HG03108 (cell line): ENCODE results near the gene RASA3.
A peak's percentile ranks its signal among the peaks of the same experiment; 100 is the strongest.
"Not testable (repeated sequence)": the region's sequence is repeated elsewhere in the genome, so short reads cannot be mapped to it uniquely, and the experiment has no call there.

ENCODE experiments used
- ATAC-seq: cut with Tn5 transposase; IDR thresholded peaks from one replicate; pipeline ENCODE4 v1.9.1; 2021; ENCODE audit warnings: moderate library complexity; ENCODE audit not compliant: unreplicated experiment

The RASA3 gene

DNA sequence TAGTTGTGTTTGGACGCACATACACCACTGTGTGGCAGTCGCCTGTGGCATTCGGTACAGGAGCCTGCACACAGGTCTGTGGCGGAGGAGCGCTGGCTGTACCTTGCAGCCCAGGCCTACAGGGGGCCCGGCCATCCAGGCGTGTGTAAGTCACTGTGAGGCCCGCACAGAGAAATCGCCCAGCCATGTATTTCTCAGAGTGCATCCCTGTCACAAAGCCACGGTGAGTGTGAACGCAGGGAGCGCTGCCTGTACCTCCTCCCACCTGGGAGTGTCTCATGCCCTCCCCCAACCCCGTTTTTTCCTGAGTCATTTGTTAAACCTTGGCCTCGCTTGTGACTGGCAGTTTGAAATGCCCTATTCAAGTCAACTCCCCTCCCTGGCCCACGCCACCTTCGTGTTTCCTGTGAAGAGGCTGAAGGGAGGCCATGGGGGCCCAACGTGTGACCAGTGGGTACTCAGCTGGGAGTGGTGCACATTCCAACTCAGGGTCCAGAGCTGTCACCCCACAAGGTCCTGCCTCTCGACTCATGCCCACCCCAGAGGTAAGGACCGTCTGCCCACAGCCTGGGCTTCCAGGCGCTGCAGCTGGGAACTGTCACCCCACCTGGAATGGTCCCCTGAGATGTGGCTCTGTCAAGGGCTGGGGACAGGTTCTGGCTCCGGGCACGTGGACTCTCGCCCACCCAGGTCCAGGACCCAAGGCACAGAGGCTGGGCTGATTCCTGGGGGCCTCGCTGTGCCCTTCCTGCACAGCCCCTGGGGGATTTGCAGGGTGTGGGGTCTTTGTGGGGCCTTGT is 11.6 kb upstream of the RASA3 start:
- peak; percentile 38 for ATAC-seq

DNA sequence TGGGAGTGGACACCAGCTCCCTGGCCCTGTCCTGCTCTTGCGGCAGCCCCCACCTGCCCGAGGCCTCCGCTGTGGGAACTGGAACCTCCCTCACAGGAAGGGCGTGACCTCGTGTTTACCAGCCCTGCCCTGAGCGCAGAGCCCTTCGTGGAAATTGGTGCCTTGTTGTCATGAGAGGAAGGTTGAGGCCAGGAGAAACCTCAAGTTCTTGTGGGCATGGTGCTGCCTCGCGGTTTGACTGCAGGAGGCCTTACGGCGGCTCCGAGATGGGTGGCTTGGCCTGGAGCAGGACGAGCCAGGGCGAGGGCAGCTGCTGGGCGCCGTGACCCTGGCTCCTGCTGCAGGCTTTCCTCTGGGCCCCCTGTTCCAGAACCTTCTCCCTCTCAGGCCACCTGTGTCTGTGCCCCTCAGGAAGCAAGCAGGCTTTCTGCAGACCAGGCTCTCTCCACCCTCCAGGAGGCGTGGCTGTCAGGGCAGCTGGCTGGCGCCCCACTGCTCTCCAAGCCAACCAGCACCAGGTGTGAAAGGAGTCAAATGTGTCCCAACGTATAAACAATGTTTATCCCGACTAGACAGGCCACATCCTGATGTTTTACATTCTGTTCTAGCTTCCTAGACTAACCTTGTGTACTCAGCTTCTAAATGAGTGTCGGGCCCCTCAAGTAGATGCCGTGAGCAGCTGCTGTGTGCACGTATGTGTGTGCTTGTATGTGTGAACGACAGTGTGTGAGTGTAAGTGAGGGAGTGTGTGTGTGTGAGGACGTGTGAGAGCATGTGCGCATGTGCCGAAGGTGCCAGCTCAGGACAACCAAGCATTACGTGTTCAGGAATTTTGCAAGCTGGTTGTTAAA is 10.4 kb upstream of the RASA3 start:
- ATAC-seq: no peak

DNA sequence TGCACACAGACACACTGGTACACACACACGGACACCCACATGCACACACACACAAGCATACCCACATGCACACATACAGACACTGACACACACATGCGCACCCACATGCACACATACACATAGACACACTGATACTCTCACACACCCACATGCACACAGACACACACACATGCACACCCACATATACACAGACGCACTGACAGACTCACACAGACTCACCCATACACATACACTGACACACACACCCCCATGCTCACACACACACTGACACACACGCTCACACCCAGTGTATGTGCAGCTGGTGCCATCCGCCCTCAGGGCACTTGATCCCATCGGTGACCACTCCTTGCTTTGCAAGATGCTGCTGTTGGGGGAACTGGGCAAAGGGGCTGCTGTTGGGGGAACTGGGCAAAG is 9.7 kb upstream of the RASA3 start:
- ATAC-seq: no peak

DNA sequence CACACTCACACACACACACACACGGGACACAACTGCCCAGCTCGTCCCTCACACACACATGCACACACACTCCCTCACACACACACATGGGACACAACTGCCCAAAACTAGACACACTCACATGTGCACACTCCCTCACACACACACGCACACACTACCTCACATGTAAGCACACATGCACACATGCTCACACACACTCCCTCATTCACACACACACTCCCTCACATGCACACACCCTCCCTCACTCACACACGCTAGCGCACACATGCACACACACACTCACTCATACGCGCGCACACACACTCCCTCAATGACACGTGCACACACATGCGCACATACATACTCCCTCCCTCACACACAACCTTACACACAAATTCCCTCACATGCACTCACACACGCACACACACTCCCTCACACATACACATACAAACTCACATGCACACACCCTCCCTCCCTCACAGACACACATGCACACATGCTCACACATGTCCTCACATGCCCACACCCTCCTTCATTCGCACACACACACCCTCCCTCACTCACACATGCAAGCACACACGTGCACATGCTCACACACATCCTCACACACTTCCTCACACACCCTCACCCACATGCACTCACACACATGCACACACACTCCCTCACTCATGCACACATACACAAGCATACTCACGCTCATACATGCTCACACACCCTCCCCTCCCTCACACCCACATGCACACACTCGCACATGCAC is 9.0 kb upstream of the RASA3 start:
- ATAC-seq: no peak

DNA sequence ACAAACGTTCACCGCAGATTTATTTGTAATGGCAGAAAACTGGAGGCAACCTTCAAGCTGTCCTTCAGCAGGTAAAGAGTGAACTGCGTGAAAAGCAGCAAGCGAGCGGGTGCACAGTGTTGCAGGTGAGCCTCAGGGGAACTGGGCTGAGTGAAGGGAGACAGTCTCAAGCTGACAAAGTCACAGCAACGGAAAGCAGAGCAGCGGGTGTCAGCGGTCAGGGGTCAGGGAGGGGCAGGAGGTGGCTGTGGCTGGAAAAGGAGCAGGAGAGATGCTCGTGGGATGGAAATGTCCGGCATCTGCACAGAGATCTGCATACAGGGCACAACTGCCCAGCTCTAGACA is 8.5 kb upstream of the RASA3 start:
- no peak for ATAC-seq

DNA sequence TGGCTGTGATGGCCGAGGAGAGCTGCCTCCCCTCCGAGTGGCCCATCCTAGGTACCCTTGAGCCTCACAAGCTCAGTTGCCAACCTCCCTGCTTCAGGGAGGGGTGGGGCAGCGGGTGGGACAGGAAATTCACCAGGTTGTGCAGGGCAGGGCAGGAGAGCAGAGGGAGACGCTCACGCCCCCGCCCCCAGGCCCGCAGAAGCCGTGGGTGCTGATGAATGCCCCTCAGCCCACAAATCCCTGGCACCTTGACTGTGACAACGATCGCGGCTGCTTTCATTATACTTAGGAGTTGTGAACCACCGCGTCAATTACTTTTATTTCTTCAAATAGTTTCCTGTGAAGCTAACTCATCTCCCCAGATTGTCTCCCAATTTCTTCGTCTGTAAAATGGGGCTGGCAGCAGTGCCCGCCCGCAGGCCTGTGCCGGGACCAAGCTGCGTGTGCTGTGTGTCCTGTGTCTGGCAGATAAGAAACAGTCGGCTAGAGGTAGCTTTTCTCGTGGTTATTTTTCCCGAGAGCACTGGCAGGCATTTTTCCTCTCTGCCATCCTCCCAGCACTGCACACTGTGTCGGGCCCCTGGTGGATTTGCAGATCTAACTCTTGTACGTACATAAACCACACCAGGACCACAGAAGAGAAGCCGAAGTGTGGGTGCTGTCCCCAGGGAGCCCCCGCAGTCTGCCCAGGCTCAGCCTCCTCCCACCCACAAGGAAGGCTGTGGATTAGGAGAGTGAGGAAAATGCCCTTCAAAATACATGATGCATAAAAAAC is 7.9 kb upstream of the RASA3 start:
- ATAC-seq: no peak

DNA sequence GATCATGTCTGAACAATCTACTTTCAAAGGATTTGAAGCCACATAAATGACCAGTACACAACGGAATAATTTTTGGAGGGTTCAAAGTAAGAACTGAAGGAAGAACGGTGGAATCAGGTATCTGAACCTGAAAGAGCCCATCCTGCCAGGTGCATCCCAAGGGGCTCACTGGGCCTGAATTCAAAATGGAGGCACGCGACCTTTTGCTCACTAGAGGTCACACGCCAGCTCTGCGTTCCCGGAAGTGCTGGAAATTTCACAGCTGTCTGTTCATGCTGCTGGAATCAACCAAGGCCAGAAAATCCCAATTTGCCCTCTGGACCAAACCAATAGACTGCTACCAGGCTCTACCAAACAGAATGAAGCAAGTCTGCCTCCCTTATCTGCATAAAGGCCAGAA is 4.2 kb upstream of the RASA3 start:
- no peak for ATAC-seq

DNA sequence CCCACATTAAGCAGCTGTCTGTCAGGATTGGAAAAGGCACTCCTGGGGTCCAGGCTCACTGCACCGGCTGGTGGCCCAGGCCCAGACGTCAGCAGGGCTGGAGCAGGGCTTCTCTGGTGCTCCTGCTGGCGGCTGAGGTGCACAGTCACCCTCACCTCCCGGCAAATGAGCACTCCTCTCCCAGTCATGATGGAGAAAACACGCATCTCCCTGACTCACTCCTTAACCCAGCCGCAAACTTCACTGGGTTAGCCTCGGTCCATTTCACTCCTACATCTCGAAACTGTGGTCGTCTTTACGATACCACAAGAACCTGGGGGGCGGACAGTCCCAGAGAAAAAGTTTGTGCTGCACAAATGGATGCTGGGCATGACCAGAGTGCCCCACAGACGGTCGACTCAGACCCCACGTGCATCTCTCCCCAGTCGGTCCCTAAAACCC is 3.3 kb upstream of the RASA3 start:
- no peak for ATAC-seq

DNA sequence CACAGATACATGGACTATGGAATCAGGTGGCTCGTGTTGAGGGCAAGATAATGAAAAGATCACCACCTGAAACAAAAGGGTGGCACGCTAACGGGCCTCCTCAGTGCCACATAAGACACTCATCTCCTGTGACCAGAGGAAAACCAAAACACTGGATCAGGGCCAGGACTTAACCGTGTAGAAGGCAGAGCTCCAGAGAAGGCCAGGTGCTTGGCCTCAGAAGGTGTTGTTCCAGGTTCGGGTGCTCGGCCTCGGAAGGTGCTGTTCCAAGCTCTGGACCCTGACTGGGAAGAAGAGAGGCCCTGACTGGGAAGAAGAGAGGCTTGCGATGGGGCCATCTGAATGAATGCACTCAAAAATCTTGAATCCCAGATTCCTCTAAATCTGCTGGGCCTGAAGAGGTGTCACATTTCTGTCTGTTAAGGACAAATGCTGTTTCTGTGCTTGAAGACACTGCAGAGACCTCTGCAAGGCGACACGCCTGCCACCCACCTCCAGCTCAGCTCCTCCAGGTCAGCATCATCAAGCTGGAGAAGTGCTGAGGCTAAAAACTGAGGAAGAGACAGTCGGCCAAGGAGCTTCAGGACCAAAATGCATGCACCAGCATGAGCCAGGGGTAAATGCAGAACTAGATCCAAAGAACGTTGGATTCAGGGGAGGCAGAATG is 2.7 kb upstream of the RASA3 start:
- ATAC-seq: no peak

DNA sequence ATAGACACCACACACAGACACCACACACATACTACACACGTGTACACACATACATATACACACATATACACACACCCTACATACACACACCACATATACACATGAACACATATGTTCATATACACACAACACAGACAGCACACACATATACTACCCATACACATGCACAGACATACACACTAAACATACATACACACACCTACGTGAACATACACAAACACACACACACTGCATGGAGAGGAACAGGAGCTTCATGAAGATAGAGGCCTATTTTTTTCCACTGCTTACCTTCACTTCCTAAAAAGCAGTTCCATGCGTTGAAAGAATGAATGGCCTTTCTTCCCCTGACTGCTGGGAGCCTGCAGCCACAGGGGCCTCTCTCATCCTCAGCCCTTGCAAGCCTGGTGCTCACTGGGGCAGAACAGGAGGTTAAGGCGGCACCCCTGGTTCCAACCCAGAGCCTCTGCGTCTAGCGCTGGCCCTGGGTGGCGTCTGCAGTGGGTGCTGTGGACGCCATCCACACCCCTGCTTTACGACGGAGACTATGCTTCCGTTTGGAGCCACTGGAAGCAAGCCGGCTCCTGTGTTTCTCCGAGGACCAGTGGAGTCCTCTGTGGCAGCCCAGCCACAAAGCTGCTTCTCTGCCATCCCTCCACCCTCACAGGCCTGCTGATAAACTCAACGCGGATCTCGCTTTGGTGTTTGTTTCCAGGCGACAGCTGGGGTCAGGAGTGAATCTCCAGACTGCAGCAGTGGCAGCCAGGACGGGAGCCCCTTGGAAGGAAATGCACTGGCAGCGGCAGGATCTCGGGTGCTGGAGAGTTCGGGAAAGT is 1.9 kb upstream of the RASA3 start:
- ATAC-seq: no peak

DNA sequence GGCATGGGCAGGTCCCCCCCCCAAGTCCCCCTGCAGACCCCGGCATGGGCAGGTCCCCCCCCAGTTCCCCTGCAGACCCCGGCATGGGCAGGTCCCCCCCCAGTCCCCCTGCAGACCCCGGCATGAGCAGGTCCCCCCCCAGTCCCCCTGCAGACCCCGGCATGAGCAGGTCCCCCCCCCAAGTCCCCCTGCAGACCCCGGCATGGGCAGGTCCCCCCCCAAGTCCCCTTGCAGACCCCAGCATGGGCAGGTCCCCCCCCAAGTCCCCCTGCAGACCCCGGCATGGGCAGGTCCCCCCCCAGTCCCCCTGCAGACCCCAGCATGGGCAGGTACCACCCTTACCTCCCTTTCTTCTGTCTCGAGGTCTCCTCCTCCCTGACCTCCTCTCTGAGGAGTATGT is 1.1 kb upstream of the RASA3 start:
- ATAC-seq: not testable (repeated sequence)

DNA sequence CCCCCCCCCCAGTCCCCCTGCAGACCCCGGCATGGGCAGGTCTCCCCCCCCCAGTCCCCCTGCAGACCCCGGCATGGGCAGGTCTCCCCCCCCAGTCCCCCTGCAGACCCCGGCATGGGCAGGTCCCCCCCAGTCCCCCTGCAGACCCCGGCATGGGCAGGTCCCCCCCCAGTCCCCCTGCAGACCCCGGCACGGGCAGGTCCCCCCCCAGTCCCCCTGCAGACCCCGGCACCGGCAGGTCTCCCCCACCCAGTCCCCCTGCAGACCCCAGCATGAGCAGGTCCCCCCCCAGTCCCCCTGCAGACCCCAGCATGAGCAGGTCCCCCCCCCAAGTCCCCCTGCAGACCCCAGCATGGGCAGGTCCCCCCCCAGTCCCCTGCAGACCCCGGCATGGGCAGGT is 703 bp upstream of the RASA3 start:
- ATAC-seq: not testable (repeated sequence)

DNA sequence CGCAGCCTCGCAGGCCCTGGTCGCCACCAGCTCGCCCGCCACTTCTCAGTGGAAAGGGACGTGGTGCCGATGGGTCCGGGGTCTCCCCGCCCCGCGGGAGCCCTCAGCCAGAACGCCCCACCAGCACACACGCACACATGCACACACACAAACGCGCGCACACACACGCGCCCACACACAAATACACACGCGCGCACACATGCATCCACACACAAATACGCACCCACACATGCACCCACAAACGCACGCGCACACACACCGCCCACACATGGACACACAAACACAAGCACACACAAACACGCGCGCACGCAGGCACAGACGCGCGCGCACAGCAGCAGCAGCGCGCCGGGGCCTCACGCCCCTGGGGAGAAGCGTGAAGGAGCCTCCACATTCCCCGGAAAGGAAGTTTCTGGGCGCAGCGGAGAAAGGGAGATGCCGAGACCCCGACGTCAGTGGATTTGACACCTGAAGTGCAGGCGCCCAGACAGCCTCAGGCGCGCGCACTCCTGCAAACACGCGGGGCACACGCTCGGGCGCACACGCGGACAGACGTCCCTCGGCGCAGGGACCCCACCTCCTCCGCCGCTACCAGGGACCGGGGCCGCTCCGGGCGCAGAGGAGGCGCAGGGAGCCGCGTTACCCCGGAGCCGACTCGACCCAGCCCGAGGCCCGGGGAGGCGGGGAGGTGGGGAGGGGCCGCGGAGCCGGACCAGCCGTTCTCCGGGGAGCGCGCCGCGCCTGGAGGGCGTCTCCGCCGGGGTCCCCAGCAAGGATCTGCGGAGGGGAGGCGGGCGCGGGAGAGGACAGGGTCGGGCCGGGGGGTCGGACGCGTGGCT is 622 bp downstream of the RASA3 start:
- ATAC-seq: peak; percentile 3

DNA sequence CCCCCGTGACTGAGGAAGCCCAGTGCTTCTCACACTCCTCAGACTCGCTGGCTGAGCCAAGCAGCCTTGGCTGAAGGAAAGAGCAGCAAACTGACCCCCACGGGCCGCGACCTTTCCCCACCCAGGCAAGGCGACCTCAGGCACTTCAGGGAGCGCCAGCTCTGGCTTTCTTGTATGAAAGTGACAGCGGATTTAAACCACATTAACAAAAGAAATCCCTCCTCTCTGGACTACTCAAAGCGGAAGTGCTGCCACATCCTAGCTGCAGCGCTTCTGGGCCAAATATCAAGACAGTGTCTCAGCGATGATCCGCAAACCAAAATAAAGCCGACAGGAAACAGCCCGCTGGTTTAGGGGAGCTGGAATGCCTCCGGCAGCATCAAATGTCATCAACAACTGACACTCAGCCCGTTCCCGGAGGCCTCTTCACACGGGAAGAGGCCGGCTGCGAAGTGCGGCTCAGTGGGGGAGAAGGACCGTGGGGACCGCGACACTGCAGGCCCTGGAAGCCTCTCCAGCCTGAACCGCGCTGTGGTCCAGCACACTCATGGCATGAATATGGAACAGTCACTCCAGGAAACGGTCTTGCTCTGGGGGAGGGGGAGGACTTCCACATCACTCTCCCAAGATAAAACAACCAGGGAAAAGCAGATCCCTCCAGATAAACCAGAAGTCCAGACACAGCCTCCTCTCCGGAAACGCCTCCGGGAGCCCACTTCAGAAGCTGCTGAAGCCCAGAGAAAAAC is 1.4 kb downstream of the RASA3 start:
- ATAC-seq: no peak

DNA sequence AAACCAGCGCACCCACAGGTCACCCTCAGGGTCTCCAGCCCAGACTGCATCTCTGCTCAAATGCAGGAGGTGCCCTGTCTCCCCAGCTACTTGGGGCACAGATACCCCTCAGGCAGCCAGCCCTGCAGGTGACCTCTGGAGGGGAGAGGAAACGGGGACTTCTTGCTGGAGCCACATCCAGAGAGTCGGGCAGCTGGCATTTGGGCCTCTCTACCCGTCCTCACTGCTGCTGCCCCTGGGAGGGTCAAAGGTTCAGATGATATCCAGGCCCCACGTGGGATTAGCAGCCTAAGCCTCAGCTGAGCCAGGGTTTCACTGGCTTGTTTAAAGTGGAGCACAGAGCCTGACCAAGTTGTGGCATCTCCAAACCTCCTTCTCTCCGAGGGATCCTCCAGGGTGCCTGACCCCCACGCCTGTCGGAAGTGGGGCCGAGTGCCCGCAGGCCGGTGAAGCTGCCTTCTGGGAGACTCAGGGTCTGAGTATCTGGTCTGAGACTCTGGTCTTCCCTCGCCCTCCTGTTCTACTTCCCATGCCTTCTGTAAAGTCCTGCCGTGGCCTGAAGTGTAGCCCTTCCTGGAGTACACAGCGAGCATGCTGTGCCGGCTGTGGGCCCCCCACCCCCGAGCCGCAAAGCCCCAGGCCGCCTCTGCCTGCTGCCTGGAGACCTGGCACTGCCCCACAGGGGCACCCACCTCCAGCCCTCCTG is 2.1 kb downstream of the RASA3 start:
- ATAC-seq: no peak

DNA sequence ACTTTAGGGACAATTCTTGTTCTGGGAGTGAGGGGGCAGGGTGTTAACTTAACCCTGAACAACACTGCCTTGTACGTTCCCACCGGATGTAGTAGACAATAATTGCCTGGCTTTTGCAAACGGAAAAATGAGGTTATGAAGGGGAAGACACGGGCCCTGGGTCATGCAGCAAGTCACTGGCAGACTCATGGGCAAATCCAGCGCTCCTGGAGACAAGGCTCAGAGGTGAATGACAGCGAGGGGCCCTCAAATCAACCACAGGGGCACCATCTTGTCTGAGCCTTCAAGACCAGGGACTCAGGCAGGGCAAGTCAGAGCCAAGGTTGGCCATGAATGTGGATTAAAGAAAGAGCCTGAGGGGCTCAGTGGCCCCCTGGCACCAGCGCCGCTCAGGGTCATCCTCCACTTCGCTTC is 2.8 kb downstream of the RASA3 start:
- ATAC-seq: no peak
